Progenitor cell of endocrine pancreas (in vitro differentiated cells): ENCODE data around the gene SACS. TPM values are rescaled to one million over a fixed set of nuclear protein-coding genes. Genes with fewer than 3 reads are reported as not detected.

Experiments
- DNase-seq: peaks from one replicate; pipeline ENCODE4 v3.0.0; 2021; ENCODE audit warnings: low spot score; ENCODE audit not compliant: unreplicated experiment
- H3K27ac Mint-ChIP-seq: 2 replicates; pipeline ENCODE4 v1.8.0; 2021; ENCODE audit warnings: mild to moderate bottlenecking, moderate library complexity, mixed read lengths
- H3K27me3 Mint-ChIP-seq: 2 replicates; pipeline ENCODE4 v1.8.0; 2021; ENCODE audit warnings: mixed read lengths
- H3K36me3 Mint-ChIP-seq: 2 replicates; pipeline ENCODE4 v1.8.0; 2022; ENCODE audit warnings: mixed read lengths; ENCODE audit not compliant: insufficient read depth
- H3K4me1 Mint-ChIP-seq: 2 replicates; pipeline ENCODE4 v1.8.0; 2021; ENCODE audit warnings: low read depth, mixed read lengths
- H3K4me3 Mint-ChIP-seq: 2 replicates; pipeline ENCODE4 v1.8.0; 2021; ENCODE audit warnings: low read depth, mild to moderate bottlenecking, moderate library complexity, mixed read lengths
- H3K9me3 Mint-ChIP-seq: 2 replicates; pipeline ENCODE4 v1.8.0; 2021; ENCODE audit warnings: low read depth, mixed read lengths
- CTCF ChIP-seq: fragments of 200-600 bp; sonication (generic); IDR thresholded peaks from one replicate; pipeline ENCODE4 v1.5.0; 2021; ENCODE audit warnings: antibody characterized with exemption, mild to moderate bottlenecking; ENCODE audit not compliant: unreplicated experiment
- total RNA-seq: library from RNA; stranded (reverse); gene quantifications from 2 replicates; pipeline ENCODE4 v1.2.1, GENCODE V29; 2021

Gene SACS
- total RNA-seq, 1 donor from 2014 or later = 7.1 TPM

- H3K27ac Mint-ChIP-seq = no peak overlapping the region
- H3K9me3 Mint-ChIP-seq = no peaks in the 10 kb centered on the region
- no peaks in the 10 kb centered on the region for H3K4me1 Mint-ChIP-seq
- no peak overlapping the region for H3K4me3 Mint-ChIP-seq
- H3K36me3 Mint-ChIP-seq = no peaks in the 10 kb centered on the region
- DNase-seq = no peak
- TF ChIP-seq CTCF = no peak
- H3K27me3 Mint-ChIP-seq = no peaks in the 10 kb centered on the region
These were observed 41.2 kb downstream of the SACS start for GRCh38 chr13:23392313-23392712.

DNA sequence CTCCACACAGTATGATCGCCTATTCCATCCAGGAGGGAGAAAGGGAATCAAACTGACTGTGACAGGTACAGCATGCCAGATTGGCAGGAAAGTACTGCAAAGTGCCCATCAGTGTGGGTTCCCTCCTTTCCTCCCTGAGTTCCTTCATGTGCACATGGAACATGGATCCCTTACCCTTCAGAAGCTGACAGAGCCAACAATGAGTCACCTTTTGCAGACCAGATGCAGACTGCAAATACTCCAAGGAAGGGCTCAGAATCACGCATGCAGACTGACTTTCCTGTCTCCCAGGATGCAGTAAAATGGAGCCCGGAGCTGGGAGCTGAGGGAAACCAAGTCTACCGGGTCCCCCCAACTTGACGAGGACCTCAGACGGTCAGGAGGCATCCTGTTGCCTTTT, 41.8 kb downstream of the SACS start:
- Mint-ChIP-seq H3K36me3 (no peaks in the 10 kb centered on the region), H3K9me3 (no peaks in the 10 kb centered on the region), H3K27me3 (no peaks in the 10 kb centered on the region), H3K4me3 (no peak overlapping the region), H3K4me1 (no peaks in the 10 kb centered on the region), H3K27ac (no peak overlapping the region)
- no peak for TF ChIP-seq CTCF
- no peak for DNase-seq

- H3K9me3 Mint-ChIP-seq = no peaks in the 10 kb centered on the region
These were observed 47.0 kb downstream of the SACS start for GRCh38 chr13:23386533-23386932.

GRCh38 chr13:23385931-23386330, 47.6 kb downstream of the SACS start:
- no peaks in the 10 kb centered on the region for H3K9me3 Mint-ChIP-seq
- H3K27me3 Mint-ChIP-seq = no peaks in the 10 kb centered on the region
- no peak for TF ChIP-seq CTCF
- no peak for DNase-seq
- no peak overlapping the region for H3K27ac Mint-ChIP-seq
- no peaks in the 10 kb centered on the region for H3K4me1 Mint-ChIP-seq
- no peaks in the 10 kb centered on the region for H3K36me3 Mint-ChIP-seq
- no peak overlapping the region for H3K4me3 Mint-ChIP-seq

More at GRCh38 chr13:23386533-23386932, 47.0 kb downstream of the SACS start:
- Mint-ChIP-seq H3K27me3 (no peaks in the 10 kb centered on the region), H3K4me1 (no peaks in the 10 kb centered on the region), H3K27ac (no peak overlapping the region), H3K36me3 (no peaks in the 10 kb centered on the region), H3K4me3 (no peak overlapping the region)
- DNase-seq = no peak
- TF ChIP-seq CTCF = no peak

GRCh38 chr13:23384111-23384510, 49.4 kb downstream of the SACS start:
- no peaks in the 10 kb centered on the region for H3K4me1 Mint-ChIP-seq
- H3K36me3 Mint-ChIP-seq = no peaks in the 10 kb centered on the region
- H3K4me3 Mint-ChIP-seq = no peak overlapping the region
- DNase-seq = no peak
- H3K27ac Mint-ChIP-seq = no peak overlapping the region
- no peak for TF ChIP-seq CTCF
- no peaks in the 10 kb centered on the region for H3K27me3 Mint-ChIP-seq
- no peaks in the 10 kb centered on the region for H3K9me3 Mint-ChIP-seq
